Effector CD8-positive, alpha-beta T cell (primary cell): ENCODE results near the gene ELOVL1.
"Not testable (repeated sequence)": the region's sequence is repeated elsewhere in the genome, so short reads cannot be mapped to it uniquely, and the experiment has no call there.

ENCODE experiments used
- DNase-seq: peaks from one replicate; lab custom pipeline; 2025; lab: John Stamatoyannopoulos, UW

Gene ELOVL1

DNA sequence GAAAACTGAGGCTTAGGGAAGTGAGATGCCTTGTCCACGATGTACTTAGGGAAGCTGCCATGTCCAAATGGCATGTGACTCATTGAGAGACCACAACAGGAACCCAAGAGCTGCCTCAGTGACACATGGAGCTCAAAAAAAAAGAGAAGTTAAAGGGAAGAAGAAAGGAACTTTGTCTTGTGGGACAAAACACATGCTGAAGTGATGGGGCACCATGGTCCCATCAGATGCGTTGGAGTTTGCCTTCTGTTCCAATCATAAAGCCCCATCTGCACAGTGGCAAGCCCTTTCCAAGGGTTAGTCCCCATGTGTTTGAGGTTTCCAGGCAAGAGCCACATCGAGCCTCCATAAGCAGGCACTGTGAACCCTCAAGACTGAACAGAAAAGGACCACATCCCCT lies 13.8 kb upstream of the ELOVL1 start:
- no peak for DNase-seq

DNA sequence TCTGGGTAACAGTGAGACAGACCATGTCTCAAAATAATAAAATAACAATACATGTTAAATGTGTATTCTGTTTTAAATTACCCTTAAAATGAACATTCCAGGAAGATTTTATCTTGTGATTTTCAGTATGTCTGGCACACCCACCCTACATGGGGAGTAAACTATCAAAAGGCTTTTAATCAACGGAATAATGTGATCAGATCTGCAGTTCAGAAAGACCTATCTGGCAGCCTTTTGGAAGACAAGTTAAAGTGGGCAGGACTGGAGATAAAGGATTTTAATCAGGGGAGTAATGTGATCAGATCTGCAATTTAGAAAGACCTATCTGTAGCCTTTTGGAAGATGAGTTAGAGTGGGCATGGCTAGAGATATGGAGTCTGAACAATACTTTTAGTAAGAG lies 11.7 kb upstream of the ELOVL1 start:
- DNase-seq, result no peak

DNA sequence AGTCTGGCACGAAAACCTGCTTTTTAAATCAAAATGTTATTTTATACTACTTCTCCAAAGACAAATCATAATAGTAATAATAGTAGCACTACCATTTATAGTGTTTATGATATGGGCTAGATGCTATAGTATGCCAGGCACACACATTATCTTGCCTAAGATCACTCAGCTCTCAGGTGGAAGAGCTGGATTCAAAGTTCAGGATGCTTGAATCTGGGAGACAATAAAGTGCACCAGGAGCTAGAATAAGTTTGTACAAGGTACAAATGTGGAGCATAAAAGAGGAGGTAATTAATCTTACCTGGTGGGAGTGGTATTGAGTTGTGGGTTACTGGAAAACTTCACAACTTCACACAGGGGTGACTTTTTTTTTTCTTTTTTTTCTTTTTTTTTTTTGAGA lies 10.0 kb upstream of the ELOVL1 start:
- DNase-seq, result no peak

DNA sequence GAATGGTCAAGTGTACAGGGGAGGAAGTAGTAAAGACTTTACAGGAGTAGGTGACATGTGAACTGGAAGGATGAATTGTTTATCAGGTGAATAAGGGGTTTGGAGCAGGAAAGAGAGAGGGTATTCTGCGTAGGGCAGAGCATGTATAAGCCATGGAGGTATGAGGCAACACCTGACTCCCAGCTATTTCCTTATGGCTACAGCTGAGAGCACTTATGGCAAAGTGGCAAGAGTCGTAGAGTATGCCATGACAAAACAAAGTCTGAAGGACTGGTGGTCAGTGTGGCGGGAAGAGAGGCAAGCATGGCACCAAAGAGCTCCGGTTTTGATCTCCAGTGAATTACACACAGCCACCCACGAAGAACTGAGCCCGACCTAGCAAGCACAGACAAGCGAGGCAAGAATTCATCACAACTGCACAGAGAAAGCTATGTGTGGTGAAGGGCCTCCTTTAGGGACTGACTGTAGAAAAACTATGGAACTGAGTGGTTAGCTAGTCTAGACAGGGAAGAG lies 9.0 kb upstream of the ELOVL1 start:
- no peak for DNase-seq

DNA sequence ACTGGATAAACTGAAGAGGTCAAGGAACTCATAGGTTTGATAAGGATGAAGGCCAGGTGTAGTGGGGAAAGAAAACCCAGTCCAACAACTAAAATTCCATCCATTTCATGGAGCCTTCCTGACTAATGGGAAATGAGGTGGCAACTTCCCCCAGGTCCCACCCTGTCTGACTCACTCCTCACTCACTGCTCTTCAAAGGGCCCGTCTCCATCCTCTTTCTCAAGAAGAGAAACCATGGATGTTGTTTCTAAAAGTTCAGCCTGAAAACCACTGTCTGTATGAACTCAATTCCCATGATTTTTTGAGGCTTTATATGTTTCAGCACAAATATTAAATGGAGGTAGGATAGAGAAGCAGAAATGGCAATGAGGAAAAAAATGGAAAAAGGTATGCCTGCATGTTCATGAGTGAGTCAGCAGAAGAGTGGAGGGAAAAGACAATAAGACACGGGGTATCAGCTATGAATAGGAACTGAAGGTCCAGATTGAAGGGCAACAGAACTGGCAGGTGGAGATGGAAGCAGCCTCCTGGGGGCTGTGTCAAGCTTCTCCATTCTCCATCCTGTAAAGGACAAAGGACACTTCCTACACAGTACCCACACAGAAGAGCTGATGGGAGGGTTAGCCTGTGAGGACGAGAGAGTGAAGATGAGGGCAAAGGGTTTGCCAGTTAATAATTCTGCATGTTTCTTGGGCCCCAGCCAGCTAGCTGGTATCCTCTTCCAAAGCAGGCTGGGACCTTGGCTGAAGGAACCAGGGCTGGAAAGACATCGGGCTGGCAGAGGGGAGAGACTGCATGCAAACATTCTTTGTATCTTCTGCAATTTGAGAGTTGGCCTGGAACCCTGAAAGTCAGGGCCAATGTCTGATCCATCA lies 5.5 kb upstream of the ELOVL1 start:
- DNase-seq, result no peak

DNA sequence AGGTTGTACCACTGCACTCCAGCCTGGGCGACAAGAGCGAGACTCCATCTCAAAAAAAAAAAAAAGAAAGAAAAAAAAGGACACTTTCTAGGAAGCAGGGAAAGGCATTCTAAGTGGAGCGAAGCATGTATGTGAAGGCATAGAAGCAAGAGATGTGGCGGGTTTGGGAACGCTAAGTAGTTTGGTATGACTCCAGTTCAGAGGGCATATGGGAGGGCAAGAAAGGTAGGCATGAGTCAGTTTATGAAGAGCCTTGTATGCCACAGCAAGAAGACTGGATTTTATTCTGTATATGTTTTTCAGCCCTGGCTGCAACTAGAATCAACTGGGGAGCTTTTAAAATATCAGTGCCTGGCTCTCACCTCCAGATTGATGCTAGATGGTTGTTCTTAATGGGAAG lies 4.4 kb upstream of the ELOVL1 start:
- no peak for DNase-seq

DNA sequence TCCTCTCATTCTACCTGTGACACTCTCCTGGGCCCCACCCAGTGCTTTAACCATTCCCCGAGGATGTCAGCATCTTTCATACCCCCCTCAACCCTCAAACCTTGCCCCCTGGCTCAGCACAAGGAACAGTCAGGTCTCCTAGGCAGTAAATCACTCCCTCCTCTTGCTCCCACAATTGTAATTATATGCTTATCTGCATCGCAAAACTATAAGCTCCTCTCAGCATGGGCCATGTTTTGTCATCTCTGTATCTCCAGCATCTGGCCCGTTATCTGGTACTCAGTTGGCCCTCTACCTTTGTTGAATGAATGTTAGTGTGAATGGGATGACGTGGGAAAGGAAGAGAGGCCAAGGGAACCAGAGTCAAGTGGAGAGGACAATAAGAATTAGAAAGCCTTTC lies 2.8 kb upstream of the ELOVL1 start:
- DNase-seq, result no peak

DNA sequence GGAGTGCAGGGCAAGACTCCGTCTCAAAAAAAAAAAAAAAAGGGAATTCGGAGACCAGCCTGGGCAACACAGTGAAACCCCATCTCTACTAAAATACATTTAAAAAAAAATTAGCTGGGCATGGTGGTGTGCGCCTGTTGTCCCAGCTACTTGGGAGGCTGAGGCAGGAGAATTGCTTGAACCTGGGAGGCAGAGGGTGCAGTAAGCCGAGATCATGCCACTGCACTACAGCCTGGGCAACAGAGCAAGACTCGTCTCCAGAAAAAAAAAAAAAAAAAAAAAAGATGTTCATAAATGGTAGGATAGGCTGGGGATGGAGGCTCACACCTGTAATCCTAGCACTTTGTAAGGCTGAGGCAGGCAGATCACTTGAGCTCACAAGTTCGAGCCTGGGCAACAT lies 2.0 kb upstream of the ELOVL1 start:
- not testable (repeated sequence) for DNase-seq

DNA sequence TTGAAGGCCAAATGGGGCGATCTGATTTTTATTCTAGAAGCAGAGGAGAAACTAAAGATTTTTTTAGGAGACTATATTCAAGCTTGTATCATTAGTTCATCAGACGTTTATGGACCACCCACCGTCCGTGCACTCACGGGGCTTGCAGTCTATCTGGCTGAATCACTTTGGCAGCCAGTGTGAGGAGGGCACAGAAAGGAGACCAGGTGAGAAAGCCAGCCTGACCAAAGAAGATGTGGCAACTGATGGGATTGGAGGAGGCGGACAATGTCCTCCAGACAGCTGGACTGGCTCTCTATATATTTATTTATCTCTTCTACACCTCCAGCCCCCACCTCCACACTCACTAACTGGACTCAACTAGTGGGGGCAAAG lies 822 bp upstream of the ELOVL1 start:
- no peak for DNase-seq

DNA sequence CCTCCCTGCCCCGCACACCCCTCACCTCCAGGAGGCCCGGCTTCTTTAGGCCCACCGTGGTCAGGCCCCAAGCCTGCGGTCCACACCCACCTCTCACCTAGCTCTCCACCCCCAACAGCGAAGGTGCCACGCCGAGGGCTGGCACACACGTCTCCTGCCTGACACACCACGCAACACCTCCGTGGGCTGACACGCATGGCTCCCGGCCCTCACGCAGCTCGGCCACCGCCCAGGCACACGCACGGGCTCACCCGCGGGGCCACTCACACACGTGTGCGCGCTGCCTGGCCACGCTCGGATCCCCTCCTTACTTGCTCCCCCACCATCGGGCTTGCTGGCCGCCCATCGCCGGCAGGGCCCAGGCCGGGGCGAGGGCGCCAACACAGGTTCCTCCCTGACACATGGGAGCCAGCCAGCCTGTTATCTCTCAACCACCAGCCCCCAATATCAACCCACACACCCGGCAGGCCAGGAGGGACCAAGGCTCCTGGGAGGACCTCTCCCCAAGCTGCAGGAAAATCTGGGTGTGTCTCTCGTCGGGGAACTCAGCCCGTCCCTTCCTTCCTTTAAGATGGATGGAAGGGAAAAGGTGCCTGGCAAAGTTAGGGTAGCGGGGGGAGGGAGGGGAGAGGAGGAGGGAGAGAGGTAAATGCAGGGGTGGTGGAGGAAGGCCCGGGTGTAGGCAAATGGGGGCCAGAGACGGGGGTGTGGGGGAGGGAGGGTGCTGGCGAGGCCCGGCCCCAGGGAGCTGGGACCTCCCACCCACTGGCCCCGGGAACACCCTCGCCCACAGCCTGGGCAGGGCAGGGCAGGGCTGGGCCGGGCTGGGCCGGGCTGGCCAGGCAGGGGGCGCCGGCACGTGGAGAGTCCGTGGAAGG lies 546 bp downstream of the ELOVL1 start:
- DNase-seq, result no peak

DNA sequence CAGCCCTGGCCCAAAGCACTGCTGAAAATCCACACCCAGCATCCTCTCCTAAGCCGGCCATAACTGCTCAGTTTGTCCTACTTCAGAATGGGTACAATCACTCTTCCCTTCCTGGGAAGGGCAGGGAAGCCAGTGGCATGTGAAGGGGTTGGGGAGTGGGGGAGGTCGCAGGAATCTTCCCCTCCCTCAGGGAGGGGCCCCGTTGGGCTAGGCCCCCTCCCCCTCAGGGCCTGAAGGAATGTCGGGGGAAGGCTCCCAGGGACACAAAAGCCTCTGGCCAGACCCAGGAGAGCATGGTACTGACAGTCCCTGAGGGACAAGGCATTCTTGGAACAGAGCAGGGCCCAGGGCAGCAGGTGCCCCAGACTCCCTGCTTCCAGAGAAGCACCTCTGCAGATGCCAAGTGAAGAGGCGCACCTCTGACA lies 1.2 kb downstream of the ELOVL1 start:
- DNase-seq, result no peak

DNA sequence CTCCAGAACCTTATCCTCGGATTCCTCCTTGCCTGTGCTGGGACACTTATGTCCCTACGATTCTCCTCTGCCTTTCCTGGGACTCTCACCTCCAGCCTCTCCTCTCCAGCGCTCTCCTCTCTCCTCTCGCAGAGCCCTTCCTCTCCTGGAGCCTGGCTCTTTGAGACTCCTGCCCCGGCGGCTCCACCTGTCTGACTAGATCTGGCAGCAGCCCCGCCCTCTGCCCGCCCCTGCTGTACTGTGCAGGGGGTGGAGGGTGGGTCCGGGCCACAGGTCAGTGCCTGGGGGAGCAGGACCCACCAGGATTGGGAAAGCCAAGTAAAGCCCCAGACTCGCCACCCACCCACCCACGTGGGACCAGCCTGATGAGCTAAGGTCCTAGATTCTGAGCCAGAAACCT lies 1.6 kb downstream of the ELOVL1 start:
- no peak for DNase-seq

DNA sequence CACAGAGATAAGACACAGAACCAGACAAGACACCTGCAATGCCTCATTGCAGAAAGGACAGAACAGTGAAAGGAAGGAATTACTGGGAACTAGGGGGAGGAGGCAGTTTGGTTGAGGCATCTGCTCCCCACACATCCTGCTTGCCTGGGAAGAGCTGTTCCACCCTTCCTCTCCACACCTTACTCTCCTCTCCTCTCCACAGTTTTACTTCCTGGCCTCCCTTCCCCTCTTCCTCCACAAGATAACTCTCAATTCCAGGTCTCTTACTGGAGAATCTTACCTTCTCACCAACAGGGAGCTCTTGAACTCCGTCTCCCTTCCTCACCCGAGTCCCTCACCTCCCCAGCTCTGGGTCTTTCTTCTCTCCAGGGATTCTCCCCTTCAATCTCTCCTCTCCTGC lies 2.1 kb downstream of the ELOVL1 start:
- no peak for DNase-seq

DNA sequence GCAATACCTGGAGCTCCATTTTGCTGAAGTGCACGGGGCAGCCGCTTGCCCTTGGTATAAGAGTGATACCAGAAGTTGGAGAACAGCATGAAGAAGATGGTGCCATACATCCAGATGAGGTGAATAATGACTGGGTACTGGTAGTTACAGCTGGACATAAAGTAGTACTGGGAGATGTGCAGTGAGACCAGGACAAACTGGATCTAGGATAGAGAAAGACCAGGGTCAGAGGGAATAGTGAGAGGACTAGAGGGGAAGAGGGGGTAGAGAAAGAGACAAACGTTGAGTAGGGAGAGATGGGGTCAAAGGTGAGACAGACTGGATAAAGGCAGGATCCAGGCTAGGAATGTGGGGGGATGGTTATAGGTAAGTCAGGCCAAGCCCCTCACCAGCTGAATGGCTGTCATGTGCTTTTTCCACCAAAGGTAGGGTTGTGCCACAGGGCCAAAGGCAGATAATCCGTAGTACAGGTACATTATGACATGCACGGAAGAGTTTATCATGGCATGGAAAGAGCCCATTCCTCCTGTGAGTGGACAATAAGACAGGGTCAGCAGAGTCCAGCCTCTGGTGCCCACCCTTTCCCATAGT lies 3.8 kb downstream of the ELOVL1 start:
- DNase-seq, result no peak

DNA sequence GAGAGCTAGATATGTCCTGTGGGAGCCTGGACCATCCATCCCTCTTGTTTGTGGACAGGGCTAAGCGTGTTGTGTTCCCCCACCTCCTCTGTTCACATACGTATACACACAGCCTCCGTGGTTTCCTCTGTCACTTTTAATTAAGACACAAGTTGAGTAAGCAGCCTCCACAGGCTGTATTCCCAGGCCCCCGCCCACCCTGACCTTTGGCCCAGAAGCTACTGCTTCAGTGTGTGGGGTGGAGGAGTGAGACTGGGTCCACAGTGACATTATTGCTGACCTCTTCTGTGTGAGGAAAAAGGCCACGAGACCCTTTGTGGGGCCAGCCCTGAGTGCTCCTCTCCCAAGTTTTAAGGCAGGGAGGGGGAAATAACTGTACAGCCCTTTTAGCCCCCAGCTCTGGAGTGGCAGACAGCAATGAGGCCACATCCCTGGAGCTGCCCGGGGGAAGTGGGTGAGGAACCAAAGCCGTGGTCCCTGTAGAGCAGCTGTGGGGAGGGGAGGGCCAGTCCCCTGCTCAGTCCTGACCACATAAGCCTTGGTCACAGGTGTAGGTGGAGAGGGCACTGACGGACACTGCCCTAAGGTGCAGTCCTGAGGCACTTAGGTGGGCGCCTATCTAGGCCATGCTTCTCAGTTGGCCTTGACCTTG lies 4.4 kb downstream of the ELOVL1 start:
- no peak for DNase-seq

DNA sequence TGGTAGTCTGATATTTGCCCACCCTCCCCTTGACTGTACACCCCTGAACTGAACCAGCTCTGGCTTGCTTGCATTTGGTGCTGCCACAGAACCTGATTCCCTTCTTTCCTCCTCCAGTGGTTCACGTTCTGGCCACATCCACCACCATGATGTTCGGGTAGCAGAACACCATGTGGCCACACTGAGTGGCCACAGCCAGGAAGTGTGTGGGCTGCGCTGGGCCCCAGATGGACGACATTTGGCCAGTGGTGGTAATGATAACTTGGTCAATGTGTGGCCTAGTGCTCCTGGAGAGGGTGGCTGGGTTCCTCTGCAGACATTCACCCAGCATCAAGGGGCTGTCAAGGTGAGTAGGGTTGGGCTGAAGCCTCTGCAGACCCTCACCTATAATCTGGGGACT lies 7.2 kb downstream of the ELOVL1 start:
- no peak for DNase-seq

DNA sequence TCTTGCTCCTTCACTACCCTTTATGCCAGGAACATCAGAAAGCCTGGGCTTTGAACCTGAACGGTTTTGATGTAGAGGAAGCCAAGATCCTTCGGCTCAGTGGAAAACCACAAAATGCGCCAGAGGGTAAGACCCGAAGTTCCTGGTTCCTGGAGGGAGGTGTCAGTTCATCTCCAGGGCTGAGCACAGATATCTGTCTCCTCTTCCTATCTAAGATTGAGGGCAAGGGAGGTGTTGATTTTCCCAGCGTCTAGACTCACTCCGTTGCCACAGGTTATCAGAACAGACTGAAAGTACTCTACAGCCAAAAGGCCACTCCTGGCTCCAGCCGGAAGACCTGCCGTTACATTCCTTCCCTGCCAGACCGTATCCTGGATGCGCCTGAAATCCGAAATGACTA lies 8.1 kb downstream of the ELOVL1 start:
- DNase-seq, result no peak

DNA sequence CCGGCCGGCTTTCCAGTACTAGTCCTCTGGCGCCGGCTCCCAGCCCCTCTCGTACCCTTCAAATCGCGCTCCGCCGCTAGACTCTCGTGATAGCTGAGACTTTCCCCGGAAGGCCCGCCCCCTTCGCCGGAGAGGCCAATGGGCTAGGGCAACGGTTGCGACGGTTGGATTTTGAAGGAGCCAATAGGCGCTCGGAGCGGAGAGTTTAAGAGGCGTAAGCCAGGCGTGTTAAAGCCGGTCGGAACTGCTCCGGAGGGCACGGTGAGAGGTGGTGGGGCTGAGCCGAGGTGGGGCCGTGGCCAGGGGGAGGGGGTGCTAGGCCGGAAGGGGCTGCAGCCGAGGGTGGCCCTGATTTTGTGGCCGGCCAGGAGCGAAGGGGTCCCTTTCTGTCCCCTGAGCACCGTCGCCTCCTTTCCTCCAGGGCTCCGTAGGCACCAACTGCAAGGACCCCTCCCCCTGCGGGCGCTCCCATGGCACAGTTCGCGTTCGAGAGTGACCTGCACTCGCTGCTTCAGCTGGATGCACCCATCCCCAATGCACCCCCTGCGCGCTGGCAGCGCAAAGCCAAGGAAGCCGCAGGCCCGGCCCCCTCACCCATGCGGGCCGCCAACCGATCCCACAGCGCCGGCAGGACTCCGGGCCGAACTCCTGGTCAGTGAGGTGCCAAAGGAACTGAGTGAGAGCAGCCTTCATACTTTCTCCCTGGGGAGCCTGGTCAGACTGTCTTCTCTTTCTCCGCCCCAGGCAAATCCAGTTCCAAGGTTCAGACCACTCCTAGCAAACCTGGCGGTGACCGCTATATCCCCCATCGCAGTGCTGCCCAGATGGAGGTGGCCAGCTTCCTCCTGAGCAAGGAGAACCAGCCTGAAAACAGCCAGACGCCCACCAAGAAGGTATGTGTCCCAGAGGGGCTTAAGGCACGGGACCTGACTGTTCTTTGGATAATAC lies 8.8 kb downstream of the ELOVL1 start, which contains the start of gene CDC20:
TSS of gene CDC20 (plus strand) at position 236 of the 948 bp plus-strand sequence. CDS start at position 471, 235 bp downstream.
- DNase-seq, result peak; percentile 98

DNA sequence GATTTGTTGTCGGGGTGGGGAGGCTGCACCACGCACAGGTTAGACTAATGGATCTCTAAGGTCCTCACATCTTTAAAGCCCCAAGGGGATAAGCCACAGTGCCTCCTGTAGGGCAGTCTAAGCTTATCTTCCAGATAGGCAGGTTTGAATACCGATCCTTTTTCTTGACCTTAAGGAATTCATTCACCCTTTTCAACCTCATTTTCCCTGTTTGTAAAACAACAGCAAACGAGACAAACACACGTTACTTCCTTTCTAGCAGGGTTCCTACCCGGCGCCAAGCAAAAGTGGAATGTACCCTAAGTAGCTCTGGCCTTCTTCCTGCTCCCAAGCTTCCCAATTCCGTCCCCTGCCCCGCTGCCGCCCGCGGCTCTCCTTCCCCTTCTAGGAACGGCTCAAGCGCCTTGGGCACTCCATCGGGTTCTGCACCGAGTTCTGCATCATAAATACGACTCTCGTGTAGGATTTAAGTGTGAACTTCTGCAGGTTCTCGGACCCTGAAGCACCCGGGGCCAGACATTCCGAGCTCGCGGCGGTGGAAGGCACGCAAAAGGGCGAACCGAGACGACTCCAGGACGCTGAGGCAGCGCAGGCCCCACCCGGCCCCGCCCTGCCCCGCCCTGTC lies 9.6 kb downstream of the ELOVL1 start:
- no peak for DNase-seq

DNA sequence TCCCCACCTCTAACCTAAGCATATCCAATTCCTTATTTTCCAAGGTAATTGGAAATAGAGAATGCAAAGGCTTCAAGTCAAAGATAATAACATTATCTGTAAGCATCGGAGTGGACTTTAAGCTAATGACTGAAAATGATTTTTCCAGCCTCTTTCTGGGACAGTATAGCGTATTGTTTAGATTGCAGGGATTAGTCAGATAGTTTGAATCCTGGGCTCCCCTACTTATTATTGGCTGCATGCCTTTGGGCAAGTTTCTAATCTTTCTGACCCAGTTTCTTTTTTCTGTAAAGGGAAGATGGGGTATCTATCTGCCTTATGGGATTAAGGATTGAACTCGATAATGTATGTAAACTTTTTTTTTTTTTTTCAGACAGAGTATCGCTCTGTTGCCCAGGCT lies 10.6 kb downstream of the ELOVL1 start:
- DNase-seq, result no peak
